NCI-H2081 (cell line): ENCODE measurements around the gene SGCB.

Source experiments
- DNase-seq, 2 experiments: peaks; one replicate each; lab custom pipeline; 2025; lab: John Stamatoyannopoulos, UW

Gene SGCB

GRCh38 chr4:52019936-52020657 is 18.0 kb downstream of the SGCB start, which contains the start of gene LRRC66:
TSS of gene LRRC66 (minus strand) at chr4:52020363. CDS start at chr4:52017613, 2,750 bp downstream.
- no peak for DNase-seq

GRCh38 chr4:52017814-52018213 is 20.3 kb downstream of the SGCB start:
- DNase-seq = no peak

- DNase-seq = no peak
Measured at GRCh38 chr4:52016981-52017380, 21.1 kb downstream of the SGCB start.

DNA sequence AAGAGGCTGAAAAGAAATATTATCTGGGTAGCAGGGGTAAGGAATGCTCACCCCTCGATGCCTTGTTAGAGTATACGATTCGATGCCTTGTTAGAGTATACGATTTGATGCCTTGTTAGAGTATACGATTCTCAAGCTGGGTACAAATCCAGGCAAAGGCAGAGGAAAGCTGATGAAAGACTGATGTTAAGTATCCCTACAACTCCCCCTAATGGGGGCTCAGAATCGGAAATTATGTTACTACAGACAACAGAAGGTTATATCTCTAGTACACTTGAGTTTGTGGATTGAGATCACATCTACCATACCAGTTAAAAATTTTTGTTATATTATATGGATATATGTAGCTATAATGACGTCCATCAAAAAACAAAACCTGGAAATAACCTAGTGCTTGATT is 22.7 kb downstream of the SGCB start:
- no peak for DNase-seq

- DNase-seq = no peak
Measured at GRCh38 chr4:52014903-52015302, 23.2 kb downstream of the SGCB start.

GRCh38 chr4:52012651-52013050 is 25.4 kb downstream of the SGCB start:
- no peak for DNase-seq

GRCh38 chr4:52010986-52011385 is 27.1 kb downstream of the SGCB start:
- DNase-seq = no peak

DNA sequence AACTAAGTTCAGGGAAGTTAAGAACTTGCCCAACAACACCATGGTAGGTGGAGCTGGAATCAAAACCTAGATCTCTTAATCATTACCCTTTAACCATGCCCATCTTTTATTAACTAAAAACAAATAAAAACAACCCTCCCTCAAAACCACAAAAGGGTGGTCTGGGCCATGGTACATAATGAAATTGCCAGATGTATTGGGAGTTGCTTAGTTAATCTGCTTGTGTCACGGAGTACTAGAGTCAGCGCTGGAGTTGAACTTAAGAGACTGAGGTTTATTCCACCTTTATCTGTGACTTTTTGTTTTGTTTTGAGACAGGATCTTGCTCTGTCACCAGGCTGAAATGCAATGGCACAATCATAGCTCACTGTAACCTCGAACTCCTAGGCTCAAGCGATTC is 31.2 kb downstream of the SGCB start:
- DNase-seq = no peak

- no peak for DNase-seq
Measured at GRCh38 chr4:52005604-52006273, 32.4 kb downstream of the SGCB start.

GRCh38 chr4:52004414-52004813 is 33.7 kb downstream of the SGCB start:
- no peak for DNase-seq

- no peak for DNase-seq
Measured at GRCh38 chr4:52001616-52002015, 36.5 kb downstream of the SGCB start.

DNA sequence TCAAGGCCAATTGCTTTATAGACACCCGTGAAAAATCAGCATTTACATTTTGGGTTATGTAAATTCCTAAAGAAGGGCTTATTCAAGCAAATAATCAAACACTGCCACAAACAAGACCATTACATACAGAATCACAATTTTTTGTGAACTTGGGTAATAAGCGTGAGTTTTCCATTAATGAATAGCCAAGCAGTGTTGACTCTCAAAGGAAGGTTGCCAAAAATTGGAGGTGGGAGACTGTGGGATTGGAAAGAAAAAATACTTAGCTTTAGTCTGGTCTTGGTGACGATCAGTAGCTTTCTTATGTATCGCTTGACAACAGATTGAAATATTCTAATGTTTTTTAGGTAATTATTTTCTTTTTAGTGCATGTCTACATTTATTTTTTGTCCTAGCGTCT is 38.8 kb downstream of the SGCB start:
- DNase-seq = no peak

DNA sequence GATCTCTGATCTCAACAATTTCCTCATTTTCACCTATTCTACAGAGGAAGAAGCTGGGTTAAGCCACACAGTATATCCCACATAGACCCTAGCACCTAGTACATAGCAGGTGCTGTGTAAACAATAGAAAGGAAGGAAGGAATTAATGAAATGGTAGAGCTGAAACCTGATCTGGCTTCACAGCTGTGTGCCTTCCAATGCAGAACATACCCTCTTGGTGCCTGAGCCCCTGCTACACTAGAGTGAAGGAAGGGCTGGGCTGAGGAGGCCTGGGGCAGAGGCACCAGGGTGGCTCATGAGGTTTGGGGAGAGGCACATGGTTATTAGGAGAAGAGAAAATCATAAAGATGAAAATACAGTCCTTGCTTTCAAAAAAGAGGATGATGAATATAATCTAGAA is 39.3 kb downstream of the SGCB start:
- no peak for DNase-seq

DNA sequence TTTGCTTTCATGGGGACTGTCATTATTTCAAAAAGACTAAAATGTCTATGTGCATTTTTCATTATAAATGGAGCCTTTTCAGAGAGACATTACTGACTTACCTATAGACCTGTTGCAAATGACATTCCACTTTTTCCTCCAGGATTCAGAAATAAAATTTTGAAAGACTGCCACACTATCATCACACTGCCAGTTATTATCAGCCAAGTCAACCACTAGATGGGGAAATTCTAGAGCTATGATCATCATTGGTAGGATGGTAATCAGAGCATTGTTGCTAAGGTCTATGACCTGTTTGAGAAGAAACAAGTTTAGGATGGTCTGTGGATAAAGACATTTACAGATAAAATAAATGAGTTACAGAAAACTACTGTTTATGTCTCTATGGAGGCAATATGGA is 40.5 kb downstream of the SGCB start:
- DNase-seq = no peak

DNA sequence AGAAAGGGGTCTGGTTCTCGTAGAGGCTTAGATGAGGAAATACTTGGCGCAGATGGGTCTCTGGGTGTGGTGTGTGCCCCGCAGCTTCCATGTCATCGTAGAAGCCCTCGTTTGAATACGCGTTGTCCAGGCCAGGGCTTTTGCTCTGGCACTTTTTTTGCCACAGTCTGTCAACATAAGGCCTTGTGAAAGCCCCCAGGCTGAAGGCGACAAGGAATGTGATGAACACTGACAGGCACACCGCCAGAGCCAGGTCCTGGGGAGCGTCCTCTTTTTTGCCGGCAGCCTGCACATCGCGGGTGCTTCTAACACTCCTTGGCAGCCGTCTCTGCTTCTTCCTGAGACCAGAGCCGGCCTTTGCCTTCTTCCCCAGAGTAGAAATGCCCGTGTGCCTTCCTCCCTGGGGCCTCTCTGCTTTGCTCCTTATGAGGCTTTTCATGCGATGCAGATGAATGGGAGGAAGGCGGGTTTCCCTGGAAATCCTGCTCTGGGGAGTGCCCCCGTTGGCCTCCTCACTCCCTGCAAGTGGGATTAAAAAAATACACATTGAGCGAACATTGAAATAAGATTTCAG is 42.4 kb downstream of the SGCB start:
- no peak for DNase-seq
